HG03045 (cell line): ENCODE data around the gene CRYBB3.
"Not testable (repeated sequence)": the region's sequence is repeated elsewhere in the genome, so short reads cannot be mapped to it uniquely, and the experiment has no call there.

Experiments
- ATAC-seq: cut with Tn5 transposase; IDR thresholded peaks from one replicate; pipeline ENCODE4 v1.9.1; 2021; ENCODE audit warnings: mild to moderate bottlenecking, moderate library complexity; ENCODE audit not compliant: unreplicated experiment

Gene CRYBB3

GRCh38 chr22:25174888-25175411 is 24.7 kb upstream of the CRYBB3 start:
- no peak for ATAC-seq

- no peak for ATAC-seq
Observed at GRCh38 chr22:25176175-25176574, 23.5 kb upstream of the CRYBB3 start.

DNA sequence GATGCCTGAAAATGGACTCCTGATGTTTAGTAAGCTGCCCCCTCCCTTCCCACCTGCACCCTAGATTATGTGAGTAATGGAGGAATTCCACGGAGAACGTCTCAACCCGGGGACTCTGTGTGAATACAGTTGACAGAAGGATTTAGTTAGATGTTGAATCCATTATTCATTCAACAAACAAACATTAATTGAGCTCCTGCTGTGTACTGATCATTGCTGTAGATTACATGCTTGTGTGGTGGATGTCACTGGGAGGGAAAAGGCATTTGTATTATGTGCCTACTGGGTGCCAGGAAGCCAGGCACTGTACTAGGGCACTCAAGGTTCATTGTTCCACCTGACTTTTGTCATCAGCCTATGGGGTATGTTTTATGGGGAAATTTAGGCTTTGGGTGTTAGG is 22.9 kb upstream of the CRYBB3 start:
- no peak for ATAC-seq

- ATAC-seq = no peak
Observed at GRCh38 chr22:25177226-25177625, 22.4 kb upstream of the CRYBB3 start.

GRCh38 chr22:25177895-25178294 is 21.8 kb upstream of the CRYBB3 start:
- no peak for ATAC-seq

- ATAC-seq = not testable (repeated sequence)
Observed at GRCh38 chr22:25178348-25178747, 21.3 kb upstream of the CRYBB3 start.

DNA sequence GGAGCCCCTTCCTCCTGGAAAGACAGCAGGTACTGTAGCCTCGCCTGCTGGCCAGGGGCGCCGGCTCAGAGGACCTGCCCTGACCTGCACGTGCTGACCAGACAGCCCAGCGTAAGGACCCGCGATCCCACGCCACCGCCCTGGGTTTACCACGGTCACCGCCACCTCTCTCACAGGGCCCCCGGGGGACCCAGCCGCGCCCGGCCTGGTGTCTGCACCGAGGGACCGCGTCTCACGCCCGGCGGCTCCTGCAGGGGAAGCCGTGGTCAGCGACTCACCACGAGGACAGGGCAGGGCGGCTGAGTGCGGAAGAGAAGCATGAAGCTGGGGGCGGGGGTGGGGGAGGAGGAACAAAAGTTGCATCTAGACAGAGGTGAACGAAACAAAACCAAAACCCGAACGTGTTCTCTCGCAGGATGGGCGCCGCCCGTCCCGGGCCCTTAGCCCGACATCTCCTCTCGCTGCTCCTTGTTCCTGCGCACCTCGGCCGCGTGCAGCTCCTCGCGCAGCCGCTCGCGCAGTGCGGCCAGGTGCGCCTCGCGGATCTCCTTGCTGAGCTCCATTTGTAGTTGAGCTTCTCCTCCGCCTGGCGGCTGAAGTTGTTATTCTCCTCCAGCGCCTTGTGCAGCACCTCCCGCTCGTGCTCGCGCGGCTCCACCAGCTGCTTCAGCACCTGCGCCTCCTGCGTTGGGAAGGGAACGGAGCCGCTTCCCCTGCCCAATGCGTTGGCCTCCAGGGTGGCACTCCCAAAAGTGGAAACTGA is 20.6 kb upstream of the CRYBB3 start:
- not testable (repeated sequence) for ATAC-seq

DNA sequence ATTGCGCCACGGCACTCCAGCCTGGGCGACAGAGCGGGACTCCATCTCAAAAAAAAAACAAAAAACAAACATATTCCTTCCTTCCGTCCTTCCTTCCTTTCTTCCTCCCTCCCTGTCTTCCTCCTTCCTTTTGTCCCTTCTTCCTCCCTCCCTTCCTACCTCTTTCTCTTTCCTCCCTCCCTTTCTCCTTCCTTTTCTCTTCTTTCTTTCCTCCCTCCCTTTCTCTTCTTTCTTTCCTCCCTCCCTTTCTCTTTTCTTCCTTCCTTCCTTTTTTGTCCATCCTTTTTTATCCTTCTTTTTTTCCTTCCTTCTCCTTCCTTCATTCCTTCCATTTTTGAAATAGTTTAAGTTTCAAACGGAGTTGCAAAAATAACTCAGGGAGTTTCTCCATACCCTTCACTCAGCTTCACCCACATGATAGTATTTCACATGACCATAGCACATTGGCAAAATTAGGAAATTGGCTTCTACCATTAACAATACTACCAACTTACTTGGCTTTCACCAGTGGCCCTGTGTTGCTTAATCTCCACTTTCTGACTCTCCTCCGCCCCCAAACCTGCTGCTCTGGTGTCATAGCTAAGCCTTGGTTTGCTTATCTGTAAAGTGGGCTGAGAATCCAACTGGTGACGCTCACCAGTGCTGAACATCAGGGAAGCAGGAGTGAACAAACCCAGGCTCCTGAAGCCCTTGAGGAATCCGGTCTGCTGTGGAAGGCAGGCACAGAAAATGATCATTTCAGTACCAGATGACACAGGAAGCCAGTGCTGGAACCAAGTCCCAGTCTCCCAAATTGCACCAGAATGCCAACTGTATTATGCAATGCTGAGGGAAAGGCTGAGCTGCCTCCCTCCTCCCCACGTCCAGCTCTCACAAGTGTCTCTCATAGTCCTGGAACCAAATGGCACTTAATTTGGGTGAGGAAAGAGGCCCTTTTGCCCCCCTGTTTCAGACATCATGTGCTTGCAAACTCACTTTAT is 17.2 kb upstream of the CRYBB3 start:
- ATAC-seq = no peak

GRCh38 chr22:25183949-25184619 is 15.6 kb upstream of the CRYBB3 start:
- no peak for ATAC-seq

- no peak for ATAC-seq
Observed at GRCh38 chr22:25186140-25186539, 13.5 kb upstream of the CRYBB3 start.

- ATAC-seq = no peak
Observed at GRCh38 chr22:25187469-25187868, 12.2 kb upstream of the CRYBB3 start.

DNA sequence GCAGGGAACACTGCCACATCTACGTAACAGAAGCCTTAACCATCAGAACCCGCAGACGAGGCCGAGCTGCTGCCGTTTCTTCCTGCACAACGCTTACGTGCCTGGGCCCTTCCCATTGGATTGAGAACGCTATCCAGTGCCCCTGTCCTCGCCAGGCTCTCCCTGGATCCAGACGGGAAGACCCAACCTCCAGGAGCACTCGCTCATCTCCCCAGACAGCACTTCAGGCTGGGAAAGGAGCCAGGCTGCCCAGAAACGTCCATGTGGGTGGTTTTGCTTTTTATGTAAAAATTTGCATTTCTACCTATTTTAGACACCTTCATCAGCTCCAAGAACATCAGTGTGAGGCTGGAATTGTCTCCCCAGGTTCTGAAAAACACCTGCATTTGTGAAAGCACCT is 7.3 kb upstream of the CRYBB3 start:
- ATAC-seq = no peak

DNA sequence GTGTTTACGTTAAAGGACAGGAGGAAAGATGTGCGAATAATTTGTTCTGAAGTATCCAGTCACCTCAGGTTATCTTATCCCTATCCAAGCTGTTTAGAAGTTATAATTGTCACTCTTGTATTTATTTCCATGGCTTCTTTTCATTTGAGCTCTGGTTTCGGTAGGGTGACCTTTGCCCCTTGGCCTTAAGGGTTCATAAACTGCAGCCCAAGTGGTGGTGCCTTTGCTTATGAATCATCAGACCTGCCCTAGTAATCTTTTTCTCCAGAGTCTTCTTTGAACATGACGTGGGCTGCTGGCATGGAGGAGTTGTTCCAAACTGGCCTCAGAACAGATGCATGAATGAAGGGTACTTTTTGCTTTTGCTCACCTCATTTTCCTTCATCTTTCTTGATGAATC is 6.5 kb upstream of the CRYBB3 start:
- no peak for ATAC-seq

DNA sequence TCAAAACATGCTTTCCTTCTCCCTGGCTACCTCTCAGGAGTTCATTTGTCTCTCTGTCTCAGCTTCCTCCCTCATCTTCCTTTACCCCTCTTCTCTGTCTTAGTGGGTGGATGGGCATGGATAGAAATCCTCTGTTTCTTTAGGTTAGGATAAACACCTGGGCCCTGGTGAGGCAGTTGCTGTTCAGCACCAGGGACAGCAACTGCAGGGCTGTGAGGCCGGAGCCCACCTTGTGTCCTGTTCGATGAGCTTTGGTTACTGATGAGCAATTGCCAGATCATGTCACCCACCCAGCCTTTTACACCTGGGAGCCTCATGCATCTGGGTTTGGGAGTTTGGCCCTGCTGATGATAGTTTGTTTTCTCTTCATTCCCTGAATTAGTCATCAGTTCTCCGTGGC is 6.1 kb upstream of the CRYBB3 start:
- ATAC-seq = no peak

DNA sequence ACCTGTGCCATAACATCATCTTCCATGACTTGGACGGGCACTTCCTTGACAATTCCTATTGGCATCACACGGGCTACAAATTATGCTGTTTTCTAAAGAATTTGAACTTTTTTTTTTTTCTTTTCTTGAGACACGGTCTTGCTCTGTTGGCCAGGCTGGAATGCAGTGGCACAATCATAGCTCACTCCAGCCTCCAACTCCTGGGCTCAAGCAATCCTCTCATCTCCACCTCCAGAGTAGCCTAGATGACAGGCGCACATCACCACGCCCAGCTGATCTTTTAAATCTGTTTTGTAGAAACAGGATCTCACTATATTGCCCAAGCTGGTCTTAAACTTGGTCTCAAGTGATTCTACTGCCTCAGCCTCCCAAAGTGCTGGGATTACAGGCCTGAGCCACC is 3.3 kb upstream of the CRYBB3 start:
- no peak for ATAC-seq

GRCh38 chr22:25197340-25197739 is 2.3 kb upstream of the CRYBB3 start:
- ATAC-seq = no peak

DNA sequence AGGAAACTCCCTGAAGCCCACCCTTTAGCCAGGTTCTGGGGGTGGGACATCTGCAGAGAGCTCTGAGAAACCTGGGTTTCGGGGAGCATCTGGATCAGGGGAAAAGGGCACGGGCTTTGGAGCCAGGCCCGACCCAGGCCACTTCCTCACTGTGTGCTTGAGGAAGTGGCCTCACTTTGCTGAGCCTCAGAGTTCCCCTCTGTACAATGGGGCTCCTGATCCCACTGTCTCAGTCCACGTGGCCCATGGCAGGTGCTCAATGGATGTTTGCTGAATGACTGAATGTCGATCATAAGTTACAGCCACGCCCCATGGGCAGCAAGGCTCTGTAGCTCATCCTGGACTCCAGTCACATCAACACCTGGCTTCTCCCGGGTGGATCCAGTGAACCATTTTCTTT is 1.3 kb downstream of the CRYBB3 start:
- ATAC-seq = no peak

- no peak for ATAC-seq
Observed at GRCh38 chr22:25201557-25202273, 2.1 kb downstream of the CRYBB3 start.

- no peak for ATAC-seq
Observed at GRCh38 chr22:25202290-25202921, 2.7 kb downstream of the CRYBB3 start.

GRCh38 chr22:25203082-25203481 is 3.4 kb downstream of the CRYBB3 start:
- ATAC-seq = no peak
